H9 (cell line): Measurements from ENCODE around the gene SUPT3H. TPM values are rescaled to one million over a fixed set of nuclear protein-coding genes. Genes with fewer than 3 reads are reported as not detected.

Experiments used
- DNase-seq: peaks from one replicate; pipeline ENCODE4 v3.0.0-alpha.2; 2017
- H2AFZ ChIP-seq: one replicate; pipeline ENCODE4 v1.6.1; 2013; ENCODE audit warnings: mild to moderate bottlenecking, low read length, control low read depth, moderate library complexity
- H2AK5ac ChIP-seq: 2 replicates; pipeline ENCODE4 v1.6.1; 2013; ENCODE audit warnings: low read length, control low read depth, mixed read lengths; ENCODE audit not compliant: insufficient read length
- H2BK120ac ChIP-seq: one replicate; pipeline ENCODE4 v1.6.1; 2013; ENCODE audit warnings: low read depth, mild to moderate bottlenecking, low read length, control low read depth, inconsistent platforms; ENCODE audit not compliant: poor library complexity, severe bottlenecking
- H2BK12ac ChIP-seq: 2 replicates; pipeline ENCODE4 v1.6.1; 2013; ENCODE audit warnings: low read length, control low read depth, mixed read lengths, low read depth; ENCODE audit not compliant: insufficient read length
- H2BK15ac ChIP-seq: 2 replicates; pipeline ENCODE4 v1.6.1; 2013; ENCODE audit warnings: low read depth, low read length, control low read depth
- H2BK20ac ChIP-seq: one replicate; pipeline ENCODE4 v1.6.1; 2013; ENCODE audit warnings: low read depth, mild to moderate bottlenecking, low read length, control low read depth, inconsistent platforms; ENCODE audit not compliant: poor library complexity, severe bottlenecking
- H2BK5ac ChIP-seq: 2 replicates; pipeline ENCODE4 v1.6.1; 2013; ENCODE audit warnings: low read length, control low read depth, mixed read lengths; ENCODE audit not compliant: insufficient read length
- H3K14ac ChIP-seq: 2 replicates; pipeline ENCODE4 v1.6.1; 2013; ENCODE audit warnings: low read length, control low read depth; ENCODE audit not compliant: insufficient read depth
- H3K18ac ChIP-seq: 2 replicates; pipeline ENCODE4 v1.6.1; 2013; ENCODE audit warnings: low read depth, mild to moderate bottlenecking, mixed read lengths, low read length, control low read depth; ENCODE audit not compliant: insufficient read length
- H3K23ac ChIP-seq: 2 replicates; pipeline ENCODE4 v1.6.1; 2013; ENCODE audit warnings: low read length, control low read depth, mixed read lengths, low read depth; ENCODE audit not compliant: insufficient read length
- H3K23me2 ChIP-seq: 2 replicates; pipeline ENCODE4 v1.6.1; 2013; ENCODE audit warnings: low read depth, mild to moderate bottlenecking, mixed read lengths, low read length, control low read depth; ENCODE audit not compliant: insufficient read length, poor library complexity, severe bottlenecking
- H3K27ac ChIP-seq: 2 replicates; pipeline ENCODE4 v1.5.1; 2013; ENCODE audit warnings: low read length, control low read depth, mixed read lengths, low read depth; ENCODE audit not compliant: insufficient read length
- H3K27me3 ChIP-seq: 2 replicates; pipeline ENCODE4 v1.6.1; 2013; ENCODE audit warnings: low read length, control low read depth, inconsistent platforms; ENCODE audit not compliant: insufficient read depth
- H3K4ac ChIP-seq: 2 replicates; pipeline ENCODE4 v1.6.1; 2013; ENCODE audit warnings: low read depth, mild to moderate bottlenecking, control low read depth, inconsistent platforms, low read length, moderate library complexity
- H3K4me1 ChIP-seq: 2 replicates; pipeline ENCODE4 v1.6.1; 2013; ENCODE audit warnings: low read length, control low read depth, inconsistent platforms; ENCODE audit not compliant: insufficient read depth
- H3K4me2 ChIP-seq: 2 replicates; pipeline ENCODE4 v1.6.1; 2013; ENCODE audit warnings: low read length, control low read depth, mixed read lengths; ENCODE audit not compliant: insufficient read length, insufficient read depth
- H3K56ac ChIP-seq: 2 replicates; pipeline ENCODE4 v1.6.1; 2013; ENCODE audit warnings: low read depth, mild to moderate bottlenecking, mixed read lengths, low read length, control low read depth; ENCODE audit not compliant: insufficient read length
- H3K79me1 ChIP-seq: 2 replicates; pipeline ENCODE4 v1.6.1; 2013; ENCODE audit warnings: low read depth, mild to moderate bottlenecking, moderate library complexity, low read length, control low read depth, inconsistent platforms; ENCODE audit not compliant: insufficient read depth, poor library complexity, severe bottlenecking
- H3K79me2 ChIP-seq: 2 replicates; pipeline ENCODE4 v1.6.1; 2013; ENCODE audit warnings: low read length, control low read depth, inconsistent platforms; ENCODE audit not compliant: insufficient read depth
- H3K9ac ChIP-seq: 2 replicates; pipeline ENCODE4 v1.6.1; 2013; ENCODE audit warnings: low read length, control low read depth, mixed read lengths; ENCODE audit not compliant: insufficient read length; ENCODE audit errors: extremely low read depth
- H3K9me3 ChIP-seq: one replicate; pipeline ENCODE4 v1.6.1; 2013; ENCODE audit warnings: low read depth, low read length, inconsistent platforms; ENCODE audit not compliant: control insufficient read depth
- H3T11ph ChIP-seq: one replicate; pipeline ENCODE4 v1.6.1; 2013; ENCODE audit warnings: mild to moderate bottlenecking, low read length, control low read depth, inconsistent platforms
- H4K20me1 ChIP-seq: one replicate; pipeline ENCODE4 v1.6.1; 2013; ENCODE audit not compliant: control insufficient read depth, insufficient read length, insufficient read depth
- H4K5ac ChIP-seq: 2 replicates; pipeline ENCODE4 v1.6.1; 2013; ENCODE audit warnings: low read depth, mild to moderate bottlenecking, mixed read lengths, low read length, control low read depth; ENCODE audit not compliant: insufficient read length
- H4K8ac ChIP-seq: replicated peaks from 2 replicates; pipeline ENCODE4 v1.6.1; 2013; ENCODE audit warnings: low read length, control low read depth, mixed read lengths, low read depth; ENCODE audit not compliant: insufficient read length
- H4K91ac ChIP-seq: 2 replicates; pipeline ENCODE4 v1.6.1; 2013; ENCODE audit warnings: low read depth, mild to moderate bottlenecking, moderate library complexity, mixed read lengths, low read length, control low read depth; ENCODE audit not compliant: insufficient read length
- H3K27ac Mint-ChIP-seq, 3 experiments: 2 replicates in 2 of 3; 3 replicates in 1 of 3; pipeline ENCODE4 v1.8.0; 2020 to 2021; ENCODE audit warnings: mixed read lengths in 3 of 3, mild to moderate bottlenecking in 1 of 3, moderate library complexity in 1 of 3
- H3K27me3 Mint-ChIP-seq: 2 replicates; pipeline ENCODE4 v1.8.0; 2021; ENCODE audit warnings: low read depth, mild to moderate bottlenecking, moderate library complexity, mixed read lengths
- H3K36me3 Mint-ChIP-seq, 3 experiments: 2 replicates in 2 of 3; 3 replicates in 1 of 3; pipeline ENCODE4 v1.8.0; 2020 to 2021; ENCODE audit warnings: low read depth in 3 of 3, mixed read lengths in 3 of 3; ENCODE audit not compliant: insufficient read depth in 1 of 3
- H3K4me1 Mint-ChIP-seq, 2 experiments: 2 replicates each; pipeline ENCODE4 v1.8.0; 2020; ENCODE audit warnings: mixed read lengths in 2 of 2
- H3K4me3 Mint-ChIP-seq, 2 experiments: 2 replicates in 1 of 2; 3 replicates in 1 of 2; pipeline ENCODE4 v1.8.0; 2020 to 2021; ENCODE audit warnings: mild to moderate bottlenecking in 2 of 2, mixed read lengths in 2 of 2, moderate library complexity in 1 of 2
- H3K9me3 Mint-ChIP-seq, 2 experiments: 2 replicates in 1 of 2; 3 replicates in 1 of 2; pipeline ENCODE4 v1.8.0; 2020; ENCODE audit warnings: mild to moderate bottlenecking in 2 of 2, mixed read lengths in 2 of 2, moderate library complexity in 1 of 2
- WGBS: extraction: QIAGEN DNeasy Blood & Tissue Kit; methylation state at CpG from one replicate; pipeline ENCODE4 v1.1.7; 2013; ENCODE audit warnings: missing lambda C conversion rate, low lambda C conversion rate, mixed read lengths; ENCODE audit not compliant: insufficient read length; ENCODE audit errors: extremely low coverage; 5-methylcytosine and 5-hydroxymethylcytosine counted together
- total RNA-seq: library from RNA; stranded (reverse); gene quantifications from 2 replicates; pipeline ENCODE4 v1.2.1, GENCODE V29; 2021
- TF ChIP-seq, protein P1 (sequence below): fragments of 200-600 bp; sonication (generic); conservative IDR thresholded peaks from 3 replicates; pipeline ENCODE4 v1.8.0; 2021; ENCODE audit warnings: antibody characterized with exemption, mild to moderate bottlenecking

SUPT3H gene
- total RNA-seq, 1 experiment from 2014 or later, result 22.5 TPM

DNA sequence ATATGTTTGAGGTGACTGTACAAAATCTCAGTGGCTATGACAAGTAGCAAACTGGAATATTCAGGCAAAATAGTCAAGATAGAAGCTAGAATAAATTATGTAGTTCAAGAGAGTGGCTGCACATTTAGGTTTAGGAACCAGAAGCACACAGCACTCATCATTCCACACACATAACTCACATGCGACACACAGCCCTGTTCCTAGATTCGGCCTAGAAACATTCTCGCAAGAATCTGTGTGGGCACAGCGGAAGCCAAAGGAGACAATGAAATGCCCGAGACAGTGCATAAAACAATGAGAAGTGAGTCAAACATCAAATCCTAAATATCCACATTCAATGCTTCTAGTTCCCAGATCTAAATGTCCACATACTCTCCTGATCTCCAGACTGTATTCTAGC, 9.5 kb upstream of the SUPT3H start:
- H2AK5ac ChIP-seq, result no peak overlapping the region
- no peak overlapping the region for H2BK120ac ChIP-seq
- no peak overlapping the region for H2BK5ac ChIP-seq
- H3K4me1 ChIP-seq, result no peaks in the 10 kb centered on the region; the same call in 1 of the 2 replicates
- no peaks in the 10 kb centered on the region for H3K23me2 ChIP-seq
- H3K79me2 ChIP-seq, result no peaks in the 10 kb centered on the region
- H3K56ac ChIP-seq, result no peak overlapping the region
- Mint-ChIP-seq H3K27ac (no peak overlapping the region), H3K36me3 (no peaks in the 10 kb centered on the region), H3K27me3 (no peaks in the 10 kb centered on the region), H3K4me3 (no peak overlapping the region), H3K4me1 (no peaks in the 10 kb centered on the region), H3K9me3 (no peaks in the 10 kb centered on the region)
- no peak overlapping the region for H2BK20ac ChIP-seq
- no peak overlapping the region for H3K9ac ChIP-seq
- H3K4ac ChIP-seq, result no peak overlapping the region
- no peak overlapping the region for H2AFZ ChIP-seq
- no peak overlapping the region for H2BK12ac ChIP-seq
- H3K27ac ChIP-seq, result no peak overlapping the region
- H4K20me1 ChIP-seq, result no peaks in the 10 kb centered on the region
- no peak overlapping the region for H3K18ac ChIP-seq
- no CpG with 5 or more reads among the region's 5 CpGs for WGBS
- H3K4me2 ChIP-seq, result no peak overlapping the region
- no peak overlapping the region for H4K91ac ChIP-seq
- no peak overlapping the region for H3T11ph ChIP-seq
- H4K8ac ChIP-seq, result no peak overlapping the region
- no peak overlapping the region for H2BK15ac ChIP-seq
- TF ChIP-seq, protein P1, sequence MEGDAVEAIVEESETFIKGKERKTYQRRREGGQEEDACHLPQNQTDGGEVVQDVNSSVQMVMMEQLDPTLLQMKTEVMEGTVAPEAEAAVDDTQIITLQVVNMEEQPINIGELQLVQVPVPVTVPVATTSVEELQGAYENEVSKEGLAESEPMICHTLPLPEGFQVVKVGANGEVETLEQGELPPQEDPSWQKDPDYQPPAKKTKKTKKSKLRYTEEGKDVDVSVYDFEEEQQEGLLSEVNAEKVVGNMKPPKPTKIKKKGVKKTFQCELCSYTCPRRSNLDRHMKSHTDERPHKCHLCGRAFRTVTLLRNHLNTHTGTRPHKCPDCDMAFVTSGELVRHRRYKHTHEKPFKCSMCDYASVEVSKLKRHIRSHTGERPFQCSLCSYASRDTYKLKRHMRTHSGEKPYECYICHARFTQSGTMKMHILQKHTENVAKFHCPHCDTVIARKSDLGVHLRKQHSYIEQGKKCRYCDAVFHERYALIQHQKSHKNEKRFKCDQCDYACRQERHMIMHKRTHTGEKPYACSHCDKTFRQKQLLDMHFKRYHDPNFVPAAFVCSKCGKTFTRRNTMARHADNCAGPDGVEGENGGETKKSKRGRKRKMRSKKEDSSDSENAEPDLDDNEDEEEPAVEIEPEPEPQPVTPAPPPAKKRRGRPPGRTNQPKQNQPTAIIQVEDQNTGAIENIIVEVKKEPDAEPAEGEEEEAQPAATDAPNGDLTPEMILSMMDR, result no peak
- H4K5ac ChIP-seq, result no peak overlapping the region
- no peaks in the 10 kb centered on the region for H3K27me3 ChIP-seq
- H3K79me1 ChIP-seq, result no peaks in the 10 kb centered on the region
- no peak overlapping the region for H3K14ac ChIP-seq
- no peaks in the 10 kb centered on the region for H3K9me3 ChIP-seq
- DNase-seq, result no peak
- H3K23ac ChIP-seq, result no peak overlapping the region
